HFFc6 (cell line): ENCODE data around the gene ZNF652. TPM values are rescaled to one million over a fixed set of nuclear protein-coding genes. Genes with fewer than 3 reads are reported as not detected.

ENCODE experiments used
- DNase-seq: peaks from one replicate; pipeline ENCODE4 v3.0.0-alpha.2; 2018
- H3K27ac Mint-ChIP-seq: 2 replicates; pipeline ENCODE4 v1.8.0; 2020; ENCODE audit warnings: mild to moderate bottlenecking, mixed read lengths
- H3K27me3 Mint-ChIP-seq: 2 replicates; pipeline ENCODE4 v1.8.0; 2021; ENCODE audit warnings: mild to moderate bottlenecking, moderate library complexity, mixed read lengths; ENCODE audit not compliant: insufficient read depth
- H3K36me3 Mint-ChIP-seq: 2 replicates; pipeline ENCODE4 v1.8.0; 2021; ENCODE audit warnings: low read depth, mixed read lengths
- H3K4me1 Mint-ChIP-seq: 2 replicates; pipeline ENCODE4 v1.8.0; 2020; ENCODE audit warnings: low read depth, mixed read lengths
- H3K4me3 Mint-ChIP-seq: 2 replicates; pipeline ENCODE4 v1.8.0; 2020; ENCODE audit warnings: mild to moderate bottlenecking, moderate library complexity, mixed read lengths
- H3K9me3 Mint-ChIP-seq: 2 replicates; pipeline ENCODE4 v1.8.0; 2020; ENCODE audit warnings: mild to moderate bottlenecking, mixed read lengths
- total RNA-seq, 6 experiments: library from RNA; stranded (reverse); fragmentation: NEBNext Ultra II Directional; extraction: Animal tissue kit (Norgen Biotek cat#: 25700); gene quantifications; 2 replicates in 1 of 6; 3 replicates in 5 of 6; pipeline ENCODE4 v1.2.3, GENCODE V29; 2021
- TF ChIP-seq, protein P1 (sequence below): fragments of 200-600 bp; sonication (generic); IDR thresholded peaks from 2 replicates; pipeline ENCODE4 v1.5.0; 2021; ENCODE audit warnings: antibody characterized with exemption, mild to moderate bottlenecking

Gene ZNF652
- total RNA-seq, 6 experiments from 2014 or later, result 12.0 to 15.5 (median 12.7) TPM

DNA sequence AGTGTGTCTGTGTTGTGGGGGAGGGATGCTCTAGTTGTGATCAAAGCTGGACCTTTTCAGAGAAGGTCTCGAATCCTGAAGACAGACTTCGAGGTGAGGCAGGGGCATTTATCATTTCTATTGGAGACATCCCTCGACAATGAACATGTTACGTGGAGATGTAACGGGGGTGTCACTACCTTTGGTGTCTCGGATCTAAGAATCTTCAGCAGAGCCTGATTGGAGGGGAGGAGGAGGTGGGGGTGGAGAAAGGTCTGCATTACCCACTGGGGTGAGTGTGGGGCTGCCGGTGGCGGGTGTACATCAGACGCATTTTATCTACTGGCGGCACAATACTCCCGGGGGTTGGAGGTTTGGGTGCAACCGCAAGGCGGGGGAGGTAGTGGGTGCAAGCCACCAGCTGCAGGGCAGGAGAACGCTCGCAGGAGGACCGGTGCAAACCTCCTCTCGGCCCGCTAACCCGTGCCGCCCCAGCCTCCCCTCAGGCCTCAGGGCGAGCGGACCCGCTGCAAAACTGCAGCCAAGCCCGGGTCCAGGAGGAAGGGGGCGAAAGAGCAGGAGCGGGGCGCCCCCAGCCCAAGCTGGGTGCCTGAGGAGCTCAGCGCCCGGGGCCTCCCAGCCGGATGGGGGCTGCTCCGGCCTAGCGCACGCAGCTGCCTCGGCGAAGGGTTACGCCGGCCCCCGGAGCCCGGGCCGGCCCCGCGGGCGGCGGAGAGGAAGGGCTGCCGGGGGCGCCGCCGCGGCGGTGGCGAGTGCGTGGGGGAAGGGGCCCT, 735 bp downstream of the ZNF652 start:
- H3K27me3 Mint-ChIP-seq, result 0 out of 2 replicates have a peak, but pooled peaks cover 2% of the 10 kb centered on the region
- no peaks in the 10 kb centered on the region for H3K9me3 Mint-ChIP-seq
- peaks cover 39% of the 10 kb centered on the region for H3K4me1 Mint-ChIP-seq
- DNase-seq, result no peak
- H3K4me3 Mint-ChIP-seq, result peak overlapping the region; percentile 95
- TF ChIP-seq, protein P1, sequence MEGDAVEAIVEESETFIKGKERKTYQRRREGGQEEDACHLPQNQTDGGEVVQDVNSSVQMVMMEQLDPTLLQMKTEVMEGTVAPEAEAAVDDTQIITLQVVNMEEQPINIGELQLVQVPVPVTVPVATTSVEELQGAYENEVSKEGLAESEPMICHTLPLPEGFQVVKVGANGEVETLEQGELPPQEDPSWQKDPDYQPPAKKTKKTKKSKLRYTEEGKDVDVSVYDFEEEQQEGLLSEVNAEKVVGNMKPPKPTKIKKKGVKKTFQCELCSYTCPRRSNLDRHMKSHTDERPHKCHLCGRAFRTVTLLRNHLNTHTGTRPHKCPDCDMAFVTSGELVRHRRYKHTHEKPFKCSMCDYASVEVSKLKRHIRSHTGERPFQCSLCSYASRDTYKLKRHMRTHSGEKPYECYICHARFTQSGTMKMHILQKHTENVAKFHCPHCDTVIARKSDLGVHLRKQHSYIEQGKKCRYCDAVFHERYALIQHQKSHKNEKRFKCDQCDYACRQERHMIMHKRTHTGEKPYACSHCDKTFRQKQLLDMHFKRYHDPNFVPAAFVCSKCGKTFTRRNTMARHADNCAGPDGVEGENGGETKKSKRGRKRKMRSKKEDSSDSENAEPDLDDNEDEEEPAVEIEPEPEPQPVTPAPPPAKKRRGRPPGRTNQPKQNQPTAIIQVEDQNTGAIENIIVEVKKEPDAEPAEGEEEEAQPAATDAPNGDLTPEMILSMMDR, result no peak; the same call in 1 of the 2 replicates
- H3K27ac Mint-ChIP-seq, result peak overlapping the region; percentile 84
- H3K36me3 Mint-ChIP-seq, result peaks cover 4% of the 10 kb centered on the region; the same call in 1 of the 2 replicates

DNA sequence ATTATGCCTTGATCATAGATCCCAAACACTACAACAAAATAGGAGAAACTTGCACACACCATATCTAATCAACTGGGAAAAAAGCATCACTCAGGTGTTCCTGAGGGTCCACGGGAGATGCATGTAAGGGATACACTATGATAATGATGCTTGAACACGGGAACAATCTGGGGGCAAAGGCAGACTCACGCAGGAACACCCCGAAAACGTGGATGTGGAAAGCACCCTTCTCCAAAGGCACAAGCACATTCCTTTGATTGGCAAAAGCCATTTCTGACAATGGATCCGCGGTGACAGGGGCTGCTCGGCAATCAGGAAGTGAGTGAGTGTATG, 1.3 kb downstream of the ZNF652 start:
- H3K9me3 Mint-ChIP-seq, result no peaks in the 10 kb centered on the region
- peak overlapping the region; percentile 95 for H3K4me3 Mint-ChIP-seq
- peak overlapping the region; percentile 84 for H3K27ac Mint-ChIP-seq
- peaks cover 39% of the 10 kb centered on the region for H3K4me1 Mint-ChIP-seq
- TF ChIP-seq, protein P1, result no peak
- H3K36me3 Mint-ChIP-seq, result peaks cover 4% of the 10 kb centered on the region; the same call in 1 of the 2 replicates
- 0 out of 2 replicates have a peak, but pooled peaks cover 2% of the 10 kb centered on the region for H3K27me3 Mint-ChIP-seq
- DNase-seq, result peak; percentile 11

DNA sequence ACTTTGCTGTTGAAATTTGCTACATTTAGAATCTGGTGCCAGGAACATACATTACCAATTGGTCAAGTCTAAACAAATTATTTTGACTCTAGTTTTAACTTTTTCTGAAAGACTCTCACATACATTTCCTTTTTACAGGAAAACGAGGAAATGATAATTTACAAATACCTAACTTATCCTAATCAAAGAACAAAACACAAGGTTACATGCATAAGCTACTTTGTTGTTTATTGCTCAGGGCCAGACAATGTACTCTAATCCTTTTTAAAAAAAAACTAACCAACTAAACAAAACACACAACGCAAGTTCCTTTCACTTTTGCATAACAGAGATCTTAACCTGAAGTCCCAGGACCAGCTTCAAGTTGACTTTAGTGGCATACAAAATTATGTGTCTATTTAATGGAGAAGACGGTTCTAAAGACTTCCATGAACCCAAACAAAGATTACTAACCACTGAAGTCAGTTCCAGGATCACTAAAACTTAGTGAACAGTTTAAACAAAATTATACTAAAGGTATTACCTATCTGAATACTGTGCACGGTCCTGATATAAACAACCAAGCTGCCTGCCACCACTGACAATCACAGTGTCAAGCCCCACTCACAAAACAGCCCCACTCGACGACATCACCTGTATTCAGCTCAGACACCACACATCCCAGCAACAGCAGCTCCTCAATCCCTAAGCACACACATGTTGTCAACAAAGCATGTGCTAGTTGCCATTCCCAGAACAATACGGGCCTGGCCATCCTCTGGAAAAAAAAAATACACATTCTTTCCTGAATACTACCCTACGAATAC, 1.9 kb downstream of the ZNF652 start:
- Mint-ChIP-seq H3K4me1 (peaks cover 39% of the 10 kb centered on the region), H3K9me3 (no peaks in the 10 kb centered on the region), H3K36me3 (peaks cover 4% of the 10 kb centered on the region; the same call in 1 of the 2 replicates), H3K27me3 (0 out of 2 replicates have a peak, but pooled peaks cover 2% of the 10 kb centered on the region), H3K4me3 (peak overlapping the region; percentile 95), H3K27ac (peak overlapping the region; percentile 84)
- TF ChIP-seq, protein P1, result no peak
- DNase-seq, result no peak

DNA sequence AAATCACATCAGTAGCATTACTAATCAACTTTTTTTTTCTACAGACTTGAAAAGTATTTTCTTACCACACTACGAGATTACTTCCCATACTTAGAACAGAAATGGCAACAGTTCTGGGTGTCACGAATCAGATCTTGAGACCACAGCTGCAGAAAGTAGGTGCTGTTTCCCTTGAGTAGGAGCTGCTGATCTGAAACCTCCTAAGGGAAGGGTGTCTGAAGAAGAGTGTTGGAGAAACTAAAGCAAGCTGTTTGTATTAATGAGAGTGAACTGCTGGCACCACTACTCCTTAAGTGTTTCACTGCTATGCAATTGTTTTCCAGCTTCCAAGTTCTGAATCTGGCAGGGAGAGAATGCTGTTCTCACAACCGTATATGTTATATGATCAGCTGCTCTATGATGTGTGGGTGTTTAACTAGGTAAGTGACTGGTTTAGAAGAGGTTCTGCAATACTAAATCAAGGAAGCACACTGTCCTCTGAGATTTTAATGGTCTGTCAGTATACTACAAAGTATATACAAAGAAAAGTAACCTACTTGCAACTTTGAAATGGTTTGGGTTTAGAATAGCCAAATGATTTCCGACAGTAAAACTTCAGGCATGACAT, 3.3 kb downstream of the ZNF652 start:
- Mint-ChIP-seq H3K27ac (no peak overlapping the region), H3K27me3 (0 out of 2 replicates have a peak, but pooled peaks cover 2% of the 10 kb centered on the region), H3K9me3 (no peaks in the 10 kb centered on the region), H3K4me1 (peaks cover 40% of the 10 kb centered on the region), H3K36me3 (peaks cover 4% of the 10 kb centered on the region; the same call in 1 of the 2 replicates), H3K4me3 (peak overlapping the region; percentile 41; the same call in 1 of the 2 replicates)
- TF ChIP-seq, protein P1, result no peak
- DNase-seq, result no peak

DNA sequence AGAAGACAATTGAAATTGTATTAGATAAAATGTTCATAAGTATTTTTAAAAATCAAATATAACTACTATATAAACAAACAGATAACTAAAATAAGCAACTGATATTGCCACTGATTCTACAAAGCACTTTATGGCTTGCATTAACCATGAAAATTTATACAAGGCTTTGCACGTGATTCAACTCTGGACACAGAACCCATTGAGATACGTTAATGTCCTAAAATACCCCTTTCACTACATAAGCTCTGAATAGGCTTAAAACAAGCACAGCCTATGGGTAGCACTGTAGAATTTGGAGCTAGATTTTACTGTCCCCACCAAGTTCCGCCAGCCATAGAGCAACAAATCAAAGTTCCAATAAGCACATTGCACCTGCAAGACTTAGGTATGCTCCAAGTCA, 4.5 kb downstream of the ZNF652 start:
- DNase-seq, result no peak
- H3K4me3 Mint-ChIP-seq, result no peak overlapping the region
- H3K9me3 Mint-ChIP-seq, result no peaks in the 10 kb centered on the region
- no peak overlapping the region for H3K27ac Mint-ChIP-seq
- peaks cover 8% of the 10 kb centered on the region; the same call in 1 of the 2 replicates for H3K36me3 Mint-ChIP-seq
- H3K27me3 Mint-ChIP-seq, result 0 out of 2 replicates have a peak, but pooled peaks cover 1% of the 10 kb centered on the region
- H3K4me1 Mint-ChIP-seq, result peaks cover 41% of the 10 kb centered on the region
- TF ChIP-seq, protein P1, result no peak
